ENCODE data around the gene DHCR7. TPM values are rescaled to one million over a fixed set of nuclear protein-coding genes. Genes with fewer than 3 reads are reported as not detected.

Gene DHCR7
- total RNA-seq, 4 donors from 2014 or later: 9.0 to 23.8 (median 17.9) TPM

DNA sequence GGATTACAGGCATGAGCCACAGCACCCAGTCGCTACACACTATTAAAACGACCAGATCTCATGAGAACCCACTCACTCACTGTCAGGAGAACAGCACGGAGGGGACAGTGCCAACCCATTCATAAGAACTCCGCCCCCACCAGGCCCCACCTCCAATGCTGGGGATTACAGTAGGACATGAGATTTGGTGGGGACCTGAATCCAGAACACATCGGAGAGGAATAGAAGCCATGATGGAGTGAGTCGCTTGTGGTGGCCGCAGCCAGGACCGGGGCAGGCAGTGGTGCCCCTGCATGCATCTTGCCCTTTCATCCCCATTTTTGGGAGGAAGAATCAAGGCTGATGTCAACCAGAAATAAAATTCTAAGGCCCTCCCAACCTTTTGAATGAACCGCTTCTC is 13.5 kb upstream of the DHCR7 start:
- TF ChIP-seq, protein P1, sequence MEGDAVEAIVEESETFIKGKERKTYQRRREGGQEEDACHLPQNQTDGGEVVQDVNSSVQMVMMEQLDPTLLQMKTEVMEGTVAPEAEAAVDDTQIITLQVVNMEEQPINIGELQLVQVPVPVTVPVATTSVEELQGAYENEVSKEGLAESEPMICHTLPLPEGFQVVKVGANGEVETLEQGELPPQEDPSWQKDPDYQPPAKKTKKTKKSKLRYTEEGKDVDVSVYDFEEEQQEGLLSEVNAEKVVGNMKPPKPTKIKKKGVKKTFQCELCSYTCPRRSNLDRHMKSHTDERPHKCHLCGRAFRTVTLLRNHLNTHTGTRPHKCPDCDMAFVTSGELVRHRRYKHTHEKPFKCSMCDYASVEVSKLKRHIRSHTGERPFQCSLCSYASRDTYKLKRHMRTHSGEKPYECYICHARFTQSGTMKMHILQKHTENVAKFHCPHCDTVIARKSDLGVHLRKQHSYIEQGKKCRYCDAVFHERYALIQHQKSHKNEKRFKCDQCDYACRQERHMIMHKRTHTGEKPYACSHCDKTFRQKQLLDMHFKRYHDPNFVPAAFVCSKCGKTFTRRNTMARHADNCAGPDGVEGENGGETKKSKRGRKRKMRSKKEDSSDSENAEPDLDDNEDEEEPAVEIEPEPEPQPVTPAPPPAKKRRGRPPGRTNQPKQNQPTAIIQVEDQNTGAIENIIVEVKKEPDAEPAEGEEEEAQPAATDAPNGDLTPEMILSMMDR (IDR thresholded peaks at IDR 0.05; ENCODE audit: low read depth): no peak

DNA sequence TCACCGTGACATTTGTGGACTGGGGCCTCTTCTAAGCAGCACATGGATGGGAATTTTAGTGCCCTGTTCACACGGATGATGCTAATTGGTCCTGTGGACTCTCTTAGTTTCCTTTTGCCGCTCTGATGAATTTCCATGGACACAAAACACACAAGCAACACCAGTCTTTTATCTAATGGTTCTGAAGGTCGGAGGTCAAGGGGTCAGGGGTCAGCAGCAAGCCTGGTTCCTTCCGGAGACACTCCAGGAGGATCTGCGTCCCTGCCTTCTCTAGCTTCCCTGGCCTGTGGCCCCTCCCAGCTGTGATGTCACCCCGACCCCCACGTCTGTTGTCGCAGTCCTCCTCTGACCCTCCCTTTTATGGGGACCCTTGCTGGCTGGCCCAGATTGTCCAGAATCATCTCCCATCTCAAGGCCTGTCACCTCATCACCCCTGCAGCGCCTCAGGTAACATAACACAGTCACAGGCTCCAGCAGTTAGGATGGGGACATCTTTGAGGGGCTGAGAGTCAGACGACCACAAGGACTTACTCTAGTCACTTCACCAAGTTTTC is 11.7 kb upstream of the DHCR7 start:
- TF ChIP-seq, protein P1 (IDR thresholded peaks at IDR 0.05; ENCODE audit: low read depth): no peak

DNA sequence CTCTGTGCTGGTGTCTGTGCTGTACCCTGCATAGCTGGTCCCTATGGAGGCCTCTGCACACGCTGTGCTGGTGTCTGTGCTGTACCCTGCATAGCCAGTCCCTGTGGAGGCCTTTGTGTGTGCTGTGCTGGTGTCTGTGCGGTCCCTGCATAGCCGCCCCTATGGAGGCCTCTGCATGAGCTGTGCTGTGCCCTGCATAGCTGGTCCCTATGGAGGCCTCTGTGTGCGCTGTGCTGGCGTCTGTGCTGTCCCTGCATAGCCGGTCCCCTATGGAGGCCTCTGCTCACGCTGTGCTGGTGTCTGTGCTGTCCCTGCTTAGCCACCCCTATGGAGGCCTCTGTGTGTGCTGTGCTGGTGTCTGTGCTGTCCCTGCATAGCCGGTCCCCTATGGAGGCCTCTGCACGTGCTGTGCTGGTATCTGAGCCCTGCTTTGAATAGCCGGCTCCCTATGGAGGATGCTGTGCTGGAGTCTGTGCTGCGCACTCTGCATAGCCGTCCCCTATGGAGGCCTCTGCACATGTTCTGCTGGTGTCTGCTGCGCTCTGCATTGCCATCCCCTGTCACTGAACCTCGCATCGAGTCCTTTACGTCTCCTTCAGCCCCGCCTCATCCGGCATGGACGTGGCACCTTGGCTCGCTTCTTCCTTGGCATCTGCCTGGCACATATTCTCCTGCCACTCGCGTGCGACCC is 11.0 kb upstream of the DHCR7 start:
- TF ChIP-seq, protein P1 (IDR thresholded peaks at IDR 0.05; ENCODE audit: low read depth): no peak

DNA sequence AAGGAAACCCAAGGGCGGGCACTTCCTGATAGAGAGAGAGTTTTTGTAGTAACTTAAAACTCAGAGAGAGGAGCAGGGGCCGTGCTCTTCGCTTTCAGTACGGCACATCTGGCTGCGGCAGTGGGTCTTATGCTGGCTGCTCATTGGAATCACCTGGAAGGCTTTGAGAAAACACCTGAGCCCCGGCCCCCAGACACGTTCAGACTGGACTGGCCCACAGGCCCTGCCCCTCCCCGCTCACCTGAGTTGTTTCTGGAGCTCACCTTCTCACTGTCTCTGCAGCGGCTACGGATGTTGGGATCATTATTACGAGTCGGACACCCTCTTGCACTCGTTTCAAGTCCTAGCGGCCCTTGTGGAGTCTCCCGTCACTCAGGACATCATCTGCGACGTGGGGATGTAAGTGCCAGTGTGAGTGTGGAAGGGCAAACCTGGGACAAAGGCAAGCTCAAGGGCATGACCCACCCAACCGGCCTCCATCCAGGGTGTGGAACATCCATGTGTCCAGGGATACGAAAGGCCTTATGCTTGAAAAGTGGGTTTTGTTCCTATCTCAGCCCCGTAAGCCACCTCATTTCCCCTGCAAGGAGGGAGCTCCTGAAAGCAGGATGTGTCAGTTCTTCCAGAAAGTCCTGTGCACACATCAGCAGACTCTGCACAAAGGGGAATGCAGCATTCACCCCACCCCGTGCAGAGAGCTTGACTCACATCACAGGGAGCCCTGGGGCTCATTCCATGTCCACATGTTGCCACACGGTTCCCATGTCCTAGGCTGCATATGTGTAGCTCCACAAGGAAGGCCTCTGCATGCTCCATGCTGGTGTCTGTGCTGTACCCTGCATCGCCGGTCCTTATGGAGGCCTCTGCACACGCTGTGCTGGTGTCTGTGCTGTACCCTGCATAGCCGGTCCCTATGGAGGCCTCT is 10.2 kb upstream of the DHCR7 start:
- TF ChIP-seq, protein P1 (IDR thresholded peaks at IDR 0.05; ENCODE audit: low read depth): no peak

DNA sequence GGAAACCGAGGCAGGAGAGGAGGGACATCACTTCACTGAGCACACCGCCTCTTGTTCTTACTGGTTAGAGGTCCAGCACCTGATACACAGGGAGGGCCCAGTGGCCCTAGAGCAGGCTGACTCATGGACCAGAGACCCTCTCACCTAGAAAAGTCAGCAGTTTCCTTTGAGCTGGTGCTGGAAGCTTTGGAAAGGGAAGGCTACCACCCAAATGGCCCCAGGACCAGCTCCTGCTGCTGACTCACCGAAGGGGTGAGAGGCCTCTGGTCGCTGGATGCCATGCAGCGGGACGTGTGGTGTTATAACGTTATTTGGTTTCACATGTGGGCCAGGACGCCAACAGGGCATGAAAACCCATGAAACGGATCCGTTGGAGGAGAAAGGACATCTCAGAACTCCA is 8.6 kb upstream of the DHCR7 start:
- TF ChIP-seq, protein P1 (IDR thresholded peaks at IDR 0.05; ENCODE audit: low read depth): no peak

DNA sequence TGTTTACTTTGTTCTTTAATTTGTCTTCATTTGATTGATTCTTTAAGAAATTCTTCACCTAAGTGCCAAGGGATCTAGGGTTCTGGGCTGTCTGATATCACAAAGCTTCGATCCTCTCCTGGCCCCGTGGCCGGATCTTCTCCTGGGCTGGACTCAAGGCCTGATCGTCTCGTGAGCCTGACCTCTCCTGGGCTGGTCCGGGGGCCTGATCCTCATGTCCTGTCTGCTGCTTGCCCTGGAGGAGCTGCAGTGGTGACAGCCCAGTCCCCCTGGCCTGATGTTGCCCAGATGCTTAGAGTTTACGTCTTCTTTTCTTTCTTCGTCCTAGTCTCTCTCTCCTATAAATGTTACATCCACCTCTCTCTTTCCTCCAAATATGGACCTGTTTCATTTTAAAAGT is 8.1 kb upstream of the DHCR7 start:
- TF ChIP-seq, protein P1 (IDR thresholded peaks at IDR 0.05; ENCODE audit: low read depth): no peak
